GM18499 (cell line): ENCODE data around the gene CTBS.
"Not testable (repeated sequence)": the region's sequence is repeated elsewhere in the genome, so short reads cannot be mapped to it uniquely, and the experiment has no call there.

Experiments used
- ATAC-seq: cut with Tn5 transposase; IDR thresholded peaks from one replicate; pipeline ENCODE4 v1.9.1; 2021; ENCODE audit warnings: moderate number of reproducible peaks; ENCODE audit not compliant: insufficient read depth, unreplicated experiment

Gene CTBS, protein sequence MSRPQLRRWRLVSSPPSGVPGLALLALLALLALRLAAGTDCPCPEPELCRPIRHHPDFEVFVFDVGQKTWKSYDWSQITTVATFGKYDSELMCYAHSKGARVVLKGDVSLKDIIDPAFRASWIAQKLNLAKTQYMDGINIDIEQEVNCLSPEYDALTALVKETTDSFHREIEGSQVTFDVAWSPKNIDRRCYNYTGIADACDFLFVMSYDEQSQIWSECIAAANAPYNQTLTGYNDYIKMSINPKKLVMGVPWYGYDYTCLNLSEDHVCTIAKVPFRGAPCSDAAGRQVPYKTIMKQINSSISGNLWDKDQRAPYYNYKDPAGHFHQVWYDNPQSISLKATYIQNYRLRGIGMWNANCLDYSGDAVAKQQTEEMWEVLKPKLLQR

DNA sequence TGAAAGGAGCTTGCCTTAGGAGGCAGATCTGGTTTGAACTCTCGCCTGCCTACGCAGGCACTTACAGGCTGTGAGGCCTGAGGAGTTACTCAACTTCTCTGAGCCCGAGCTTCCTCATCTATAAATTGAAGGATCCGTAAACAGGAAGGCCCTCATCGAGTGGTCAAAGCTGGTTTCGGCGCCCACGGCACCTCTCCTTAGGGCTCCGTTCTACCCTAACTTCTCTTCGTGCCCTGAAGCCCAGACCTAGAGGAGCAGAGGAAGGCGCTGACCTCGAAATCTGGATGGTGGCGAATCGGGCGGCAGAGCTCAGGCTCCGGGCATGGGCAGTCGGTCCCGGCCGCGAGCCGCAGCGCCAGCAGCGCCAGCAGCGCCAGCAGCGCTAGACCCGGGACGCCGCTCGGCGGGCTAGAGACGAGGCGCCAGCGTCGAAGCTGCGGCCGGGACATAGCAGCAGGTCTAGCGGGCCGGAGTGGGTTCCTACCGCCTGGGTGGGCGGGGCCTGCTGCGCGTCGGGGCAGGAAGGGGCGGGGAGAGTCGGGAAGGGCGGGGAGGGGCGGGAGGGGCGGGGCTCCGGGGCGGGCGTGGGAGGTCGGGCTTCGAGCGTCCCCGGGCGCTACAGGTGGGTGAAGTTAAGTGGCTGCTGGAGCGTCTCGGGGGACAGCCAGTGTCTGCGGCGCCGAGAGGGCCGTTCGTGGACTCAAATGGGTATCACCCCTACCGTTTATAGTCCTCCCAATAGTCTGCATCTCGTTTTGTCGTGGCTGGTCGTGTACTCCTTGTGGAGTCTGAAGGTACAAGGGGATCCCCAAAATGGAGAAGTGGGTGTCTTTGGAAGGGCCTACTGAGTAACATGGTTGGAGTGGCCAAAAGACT lies at the start of gene CTBS:
TSS of gene CTBS (minus strand) at position 474 of the 876 bp plus-strand sequence. CDS start at position 449, 25 bp downstream.
- ATAC-seq, result peak; percentile 45

DNA sequence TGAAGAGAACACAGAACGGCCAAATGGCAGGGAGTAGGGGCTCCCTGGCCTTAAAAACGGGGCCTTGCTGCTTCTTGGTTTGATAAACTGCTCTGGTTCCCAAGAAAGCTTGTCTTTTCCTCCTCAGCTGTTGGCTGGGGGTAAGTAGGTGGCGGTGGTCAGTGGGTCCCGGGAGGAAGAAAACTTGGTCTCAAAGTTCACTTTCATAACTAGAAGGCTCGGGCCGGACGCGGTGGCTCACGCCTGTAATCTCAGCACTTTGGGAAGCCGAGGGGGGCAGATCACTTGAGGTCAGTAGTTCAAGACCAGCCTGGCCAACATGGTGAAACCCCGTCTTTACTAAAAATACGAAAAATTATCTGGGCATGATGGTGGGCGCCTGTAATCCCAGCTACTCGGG lies 47.3 kb upstream of the CTBS start:
- ATAC-seq, result no peak

DNA sequence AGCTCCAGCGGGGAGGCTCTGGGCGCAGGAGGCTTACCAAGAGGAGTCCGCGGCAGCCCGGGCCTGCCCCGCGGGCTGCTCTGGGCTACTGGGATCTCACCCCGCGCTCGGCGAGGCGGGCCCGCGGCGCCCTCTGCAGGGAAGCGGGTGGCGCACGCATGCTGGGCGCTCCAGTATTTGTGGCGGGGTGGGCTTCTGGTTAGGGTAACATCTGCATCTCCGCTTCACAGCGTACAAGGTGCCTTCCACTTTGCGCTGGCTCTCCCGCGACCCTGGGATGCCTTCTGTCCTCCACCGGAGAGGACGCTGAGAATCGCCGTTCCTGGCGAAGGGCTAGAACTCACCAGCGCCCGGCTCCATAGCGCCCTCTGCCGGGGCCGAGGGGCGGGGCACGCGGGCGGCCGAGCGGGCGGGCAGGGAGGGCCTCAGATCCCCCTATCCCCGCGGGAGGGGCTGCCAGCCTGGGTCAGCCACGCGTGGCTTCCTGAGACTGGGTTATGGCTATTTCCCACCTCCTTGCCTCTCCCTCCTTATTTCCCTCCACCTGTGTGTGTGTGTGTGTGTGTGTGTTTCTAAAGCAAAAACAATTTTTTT lies 46.6 kb upstream of the CTBS start:
- ATAC-seq, result peak; percentile 89

DNA sequence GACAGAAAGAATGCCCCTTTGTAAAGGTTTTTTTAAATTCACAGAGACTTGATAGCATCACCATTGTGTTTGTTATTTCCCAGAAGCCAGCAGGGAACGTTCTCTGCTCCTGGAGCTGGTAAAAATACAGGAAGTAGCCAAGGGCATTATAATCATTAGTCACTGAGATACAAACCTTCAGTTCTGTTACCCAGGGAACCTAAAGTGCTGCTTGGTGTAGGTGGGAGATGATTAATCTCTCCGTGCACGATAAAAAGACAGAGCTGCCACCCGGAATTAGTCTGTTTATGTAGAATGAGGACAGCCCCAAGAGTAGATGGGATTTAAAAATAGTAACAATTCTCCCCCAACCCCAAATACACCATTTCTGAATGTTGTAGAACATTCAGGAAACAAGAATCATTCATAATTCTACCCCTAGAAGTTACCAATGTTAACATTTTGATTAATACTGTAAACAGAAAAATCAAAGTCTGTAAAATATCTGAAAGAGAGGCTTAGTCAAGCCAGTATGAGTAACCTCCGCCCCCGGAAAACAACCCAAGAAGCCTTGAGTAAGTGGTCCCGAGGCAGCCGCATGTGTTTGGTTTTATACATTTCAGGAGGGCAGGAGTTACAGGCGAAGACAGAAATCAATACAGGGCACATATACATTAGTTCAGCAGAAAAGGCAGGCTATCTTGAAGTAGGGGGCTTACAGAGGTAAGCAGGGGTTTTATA lies 45.3 kb upstream of the CTBS start:
- no peak for ATAC-seq

DNA sequence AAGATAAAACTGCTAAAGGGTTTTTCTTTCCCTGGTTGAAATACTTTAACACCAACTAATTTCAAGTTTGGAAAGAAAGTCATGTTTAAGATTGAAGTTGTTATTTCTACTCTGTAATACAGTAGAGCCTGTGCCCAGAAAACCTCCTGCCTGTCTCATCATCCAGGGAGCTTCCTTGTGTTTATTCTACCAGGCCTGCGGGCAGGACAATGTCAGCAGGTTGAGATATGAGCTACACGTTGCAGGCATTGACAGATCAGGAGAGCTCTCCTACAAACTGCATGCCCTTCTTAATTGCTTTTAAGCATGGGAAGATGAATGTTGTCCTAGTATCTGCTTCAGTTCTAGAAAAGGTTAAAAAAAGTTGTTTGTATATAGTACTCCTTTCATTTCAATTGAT lies 43.1 kb upstream of the CTBS start:
- ATAC-seq, result no peak

DNA sequence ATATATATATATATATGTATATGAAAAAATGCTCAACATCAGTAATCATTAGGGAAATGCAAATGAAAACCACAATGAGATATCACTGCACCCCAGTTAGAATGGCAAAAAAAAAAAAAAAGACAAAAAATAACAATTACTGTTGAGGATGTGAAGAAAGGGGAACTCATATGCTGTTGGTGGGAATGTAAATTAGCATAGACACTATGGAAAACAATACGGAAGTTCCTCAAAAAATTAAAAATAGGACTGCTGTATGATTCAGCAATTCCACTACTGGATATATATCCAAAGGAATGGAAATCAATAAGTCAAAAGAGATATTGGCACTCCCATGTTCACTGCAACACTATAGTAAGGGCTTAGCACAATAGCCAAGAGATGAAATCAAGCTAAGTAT lies 41.5 kb upstream of the CTBS start:
- no peak for ATAC-seq

DNA sequence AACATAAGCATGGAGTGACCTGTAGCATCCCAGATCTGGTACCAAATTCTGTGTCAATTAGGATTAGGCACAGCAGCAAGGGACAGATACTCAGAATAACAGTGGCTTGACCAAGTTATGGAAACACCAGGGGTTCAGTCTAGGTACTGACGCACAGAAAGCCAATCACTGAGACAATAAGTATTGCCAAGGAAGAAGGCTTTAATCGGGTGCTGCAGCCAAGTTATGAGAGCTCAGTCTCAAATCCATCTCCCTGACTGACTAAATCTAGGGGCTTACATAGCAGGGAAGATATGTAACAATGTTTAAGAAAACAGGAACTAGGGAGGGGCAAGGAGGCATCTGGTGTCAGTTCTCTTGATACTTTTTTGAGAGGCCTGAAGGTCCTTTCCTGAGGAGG lies 39.6 kb upstream of the CTBS start:
- ATAC-seq, result no peak

DNA sequence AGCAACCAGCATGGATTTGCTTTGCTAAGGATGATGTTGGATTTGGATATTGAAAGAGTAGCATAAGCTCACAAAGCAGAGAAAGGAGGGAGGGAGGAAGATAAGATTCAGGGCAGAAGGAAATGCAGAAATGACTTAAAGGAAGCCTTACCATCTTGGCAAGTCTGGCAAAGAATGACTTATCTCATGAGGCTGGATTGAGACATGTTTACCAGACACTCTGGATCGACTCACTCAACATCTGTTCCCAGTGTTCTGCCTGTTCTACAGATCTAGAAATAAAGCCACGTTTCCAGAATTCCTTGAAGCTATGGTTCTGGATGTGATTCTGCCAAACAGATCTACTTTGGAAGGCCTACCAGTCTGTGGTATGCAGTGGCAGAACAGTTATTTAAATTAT lies 38.8 kb upstream of the CTBS start:
- no peak for ATAC-seq

DNA sequence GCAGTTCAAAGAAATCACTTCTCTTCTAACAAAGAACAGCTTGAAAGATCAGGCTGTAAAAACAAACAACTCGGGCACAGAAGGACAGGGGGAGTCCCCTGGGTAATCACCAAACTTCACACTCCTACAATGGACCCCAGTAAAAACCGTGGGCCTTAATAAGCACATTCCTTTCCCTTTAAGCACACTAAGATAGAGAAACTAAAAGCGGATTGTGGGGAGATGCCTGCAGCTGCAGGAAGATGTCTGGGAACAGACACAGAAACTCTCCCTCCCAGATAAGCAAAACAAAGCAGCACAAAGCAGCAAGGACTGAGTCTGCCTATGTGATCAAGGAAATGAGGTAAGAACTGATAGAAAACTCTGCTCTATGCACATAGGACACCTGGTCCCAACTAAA lies 37.6 kb upstream of the CTBS start:
- ATAC-seq, result no peak

DNA sequence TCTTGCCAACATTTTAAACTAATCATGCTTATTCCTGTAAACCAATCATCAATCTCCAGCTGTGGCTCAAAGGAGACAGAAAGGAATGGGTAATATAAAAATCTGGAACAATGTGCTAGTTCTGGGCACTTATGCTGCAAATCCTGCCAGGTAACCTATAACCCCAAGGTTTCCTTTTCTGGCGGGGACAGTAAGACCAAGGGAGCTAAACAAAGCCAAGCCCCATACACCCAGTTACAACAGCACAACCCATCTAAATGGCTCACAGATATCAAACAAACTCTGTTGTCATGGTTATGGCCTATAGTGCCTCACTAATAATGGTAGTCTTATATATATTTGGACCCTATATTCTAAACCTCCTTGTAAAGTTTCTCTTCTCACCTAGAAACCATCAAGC lies 36.9 kb upstream of the CTBS start:
- ATAC-seq, result no peak

DNA sequence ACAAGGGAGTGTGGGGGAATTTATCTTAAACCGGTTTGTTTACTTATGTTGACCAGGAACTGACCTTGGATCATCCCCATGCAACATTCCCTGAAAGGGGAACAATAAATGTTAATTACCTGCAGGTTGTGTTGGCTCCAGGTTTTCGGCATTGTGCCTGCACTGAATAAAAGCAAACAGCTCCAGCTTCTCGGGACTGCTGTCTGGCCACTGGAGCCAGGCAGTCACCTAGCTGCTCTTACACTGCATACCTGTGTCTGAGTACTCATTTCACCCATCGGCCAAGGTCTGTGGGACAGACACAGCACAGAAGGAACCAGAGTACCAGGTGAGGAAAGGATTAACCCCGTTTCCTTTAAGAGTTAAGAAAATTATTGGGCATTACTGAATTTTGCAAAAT lies 32.7 kb upstream of the CTBS start:
- no peak for ATAC-seq

DNA sequence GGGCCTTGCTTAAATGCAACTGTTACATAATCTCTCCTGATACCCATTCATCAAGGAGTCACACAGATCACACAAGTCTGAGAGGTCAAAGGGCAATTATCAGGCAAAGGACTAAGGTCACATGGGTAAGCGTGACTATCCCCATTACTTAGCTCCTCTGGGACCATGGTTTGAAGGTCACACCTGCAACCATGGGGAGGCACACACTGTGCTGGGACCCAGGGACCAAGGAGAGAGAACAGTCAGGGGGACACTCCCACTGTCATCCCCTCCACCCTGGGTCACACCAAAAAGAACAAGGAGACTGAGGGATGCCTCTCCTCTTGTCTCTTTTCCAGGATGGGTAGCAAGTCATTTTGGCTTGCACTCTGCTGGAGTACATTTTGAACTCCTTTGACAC lies 30.9 kb upstream of the CTBS start:
- no peak for ATAC-seq

DNA sequence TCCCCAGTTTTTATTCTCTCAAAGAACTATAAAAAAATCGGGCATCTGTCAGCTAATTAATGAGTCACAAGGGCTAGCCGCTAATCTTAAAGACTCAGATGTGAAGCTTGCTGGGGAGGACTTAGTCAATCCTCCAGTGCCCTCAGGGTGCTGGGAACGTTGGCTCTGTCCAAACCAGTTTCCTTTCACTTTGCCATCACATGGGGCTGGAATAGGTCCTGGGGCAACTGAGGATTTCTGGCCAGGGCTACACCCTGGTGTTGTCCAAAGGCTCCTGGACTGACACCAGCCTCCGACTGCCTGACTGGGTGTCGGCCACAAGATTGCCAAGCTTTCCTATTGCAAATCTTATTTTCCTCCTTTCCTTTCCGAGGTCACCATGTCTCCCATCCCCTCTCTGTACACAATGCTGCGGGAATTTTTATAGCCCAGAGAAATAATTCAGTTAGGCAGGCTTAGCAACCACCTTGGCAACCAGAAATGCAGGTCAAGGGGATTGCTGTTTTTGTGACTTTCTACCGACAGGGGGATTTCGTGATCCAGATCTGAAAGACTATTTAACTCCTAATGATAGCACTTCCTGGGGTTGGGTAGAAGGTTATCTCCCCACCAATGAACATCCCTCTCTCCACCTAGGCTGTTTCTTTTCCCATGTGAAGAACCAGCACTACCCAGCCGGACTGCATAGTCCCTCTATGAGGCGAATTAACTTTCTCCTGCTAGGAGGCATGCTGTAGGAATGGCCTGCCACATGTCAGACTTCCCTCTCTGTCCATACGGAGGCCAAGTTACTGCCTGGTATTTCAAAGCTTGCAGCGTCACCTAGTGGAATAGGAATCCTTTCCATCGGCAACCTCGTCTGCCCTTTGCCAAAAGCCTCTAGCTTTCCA lies 29.9 kb upstream of the CTBS start:
- ATAC-seq, result no peak

DNA sequence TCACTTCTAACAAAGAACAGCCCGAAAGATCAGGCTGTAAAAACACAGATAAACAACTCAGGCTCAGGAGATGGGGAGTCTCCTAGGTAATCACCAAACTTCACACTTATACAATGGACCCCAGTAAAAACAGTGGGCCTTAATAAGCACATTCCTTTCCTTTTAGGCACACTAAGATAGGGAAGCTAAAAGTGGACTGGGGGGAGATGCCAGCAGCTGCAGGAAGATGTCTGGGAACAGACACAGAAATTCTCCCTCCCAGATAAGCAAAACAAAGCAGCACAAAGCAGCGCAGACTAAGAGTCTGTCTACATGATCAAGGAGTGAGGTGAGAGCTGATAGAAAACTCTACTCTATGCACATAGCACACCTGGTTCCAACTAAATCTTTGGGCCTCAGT lies 29.0 kb upstream of the CTBS start:
- ATAC-seq, result no peak

DNA sequence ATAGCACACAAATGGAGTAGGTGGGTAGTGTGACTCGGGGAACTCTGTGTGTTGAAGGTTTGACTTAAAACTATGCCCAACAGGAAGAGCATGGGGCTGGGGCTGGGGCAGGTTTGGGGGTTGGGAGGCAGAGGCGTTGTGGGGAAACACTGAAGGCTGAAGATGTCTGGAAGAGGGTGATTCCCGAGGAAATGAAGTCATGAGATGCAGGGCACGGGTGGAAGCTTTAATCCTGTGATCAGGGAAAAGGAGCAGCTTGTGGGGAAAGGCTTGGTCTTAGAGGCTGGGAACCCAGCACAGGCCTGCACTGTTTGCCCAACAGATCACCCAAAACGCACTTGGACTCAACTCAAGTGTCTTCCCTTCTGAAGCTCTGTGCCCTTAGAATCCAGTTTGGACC lies 26.6 kb upstream of the CTBS start:
- ATAC-seq, result no peak

DNA sequence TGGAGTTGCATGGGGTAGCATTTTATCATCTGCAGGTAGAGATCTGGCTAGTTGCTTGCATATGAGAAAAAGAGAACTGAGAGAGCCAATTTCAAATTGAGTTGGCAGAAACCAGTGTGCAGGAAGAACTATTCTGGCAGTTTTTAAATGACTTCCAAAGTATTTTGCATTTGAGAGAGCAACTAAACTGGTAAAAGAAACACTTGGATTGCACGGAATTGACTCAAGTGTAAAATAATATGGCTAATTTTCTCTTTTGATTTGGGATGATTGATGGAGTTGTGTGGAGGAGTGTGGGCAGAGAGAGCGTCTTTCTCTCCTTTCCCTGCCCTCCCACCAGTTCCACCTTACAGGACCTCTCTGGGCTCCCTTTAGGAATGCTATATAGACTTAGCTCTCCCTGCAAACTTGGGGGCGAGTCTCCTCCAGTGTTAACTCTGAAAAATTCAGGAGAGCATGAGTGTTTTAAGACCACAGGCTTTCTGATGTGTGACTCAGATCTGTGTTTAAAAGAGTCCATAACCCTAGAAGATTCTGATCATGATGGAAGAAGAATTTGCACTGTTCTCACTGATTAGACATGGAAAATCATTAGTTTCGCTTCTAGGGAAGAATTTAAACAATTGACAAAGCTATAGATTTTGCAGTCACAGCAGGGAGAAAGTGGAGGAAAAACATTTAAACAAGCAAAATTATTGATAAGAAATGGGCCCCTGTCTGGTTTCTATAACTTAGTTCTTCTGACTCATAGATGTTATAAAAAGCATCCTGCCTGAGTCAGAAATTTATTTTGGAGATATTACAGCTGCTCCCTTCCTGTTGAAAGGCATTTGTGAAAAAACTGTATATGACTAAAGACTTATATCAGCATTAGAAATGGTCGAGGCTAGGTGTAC lies 24.9 kb upstream of the CTBS start:
- peak; percentile 71 for ATAC-seq

DNA sequence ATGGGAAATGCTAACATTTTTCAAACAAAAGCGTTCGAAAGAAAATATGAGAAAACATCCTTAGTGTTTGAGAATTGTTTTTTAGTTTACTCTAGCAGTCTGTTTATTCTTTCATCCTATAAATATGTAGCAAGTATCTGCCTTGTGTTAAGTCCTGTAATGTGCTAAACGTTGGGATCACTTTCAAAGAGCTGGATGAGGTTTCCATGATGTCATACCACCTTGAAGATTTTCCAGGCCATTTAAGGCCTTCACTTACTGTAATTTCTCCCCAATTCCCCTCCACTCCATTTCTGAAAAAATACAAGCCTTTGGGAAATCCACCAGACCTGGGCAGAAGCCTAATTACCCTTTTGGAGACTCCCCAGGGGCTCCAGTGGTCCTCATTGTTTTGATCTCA lies 24.2 kb upstream of the CTBS start:
- peak; percentile 1 for ATAC-seq

DNA sequence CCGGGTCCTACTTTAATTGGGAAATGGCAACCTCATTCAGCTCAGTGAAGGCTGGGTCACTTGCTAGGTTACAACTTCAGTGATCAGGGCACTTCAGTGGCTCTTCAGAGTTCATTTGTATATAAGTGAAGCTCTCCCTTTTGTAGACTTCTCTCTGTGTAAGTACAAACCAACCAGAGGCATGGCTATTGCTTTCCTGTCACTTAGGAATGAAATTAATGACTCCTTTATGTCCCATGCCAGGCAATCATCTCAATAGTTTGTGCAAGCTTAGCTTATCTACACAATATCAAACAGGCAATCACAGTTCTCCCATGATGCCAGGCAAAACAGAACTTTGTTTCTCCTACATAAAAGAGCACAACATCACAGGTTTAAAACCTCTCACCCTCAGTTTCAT lies 22.8 kb upstream of the CTBS start:
- no peak for ATAC-seq

DNA sequence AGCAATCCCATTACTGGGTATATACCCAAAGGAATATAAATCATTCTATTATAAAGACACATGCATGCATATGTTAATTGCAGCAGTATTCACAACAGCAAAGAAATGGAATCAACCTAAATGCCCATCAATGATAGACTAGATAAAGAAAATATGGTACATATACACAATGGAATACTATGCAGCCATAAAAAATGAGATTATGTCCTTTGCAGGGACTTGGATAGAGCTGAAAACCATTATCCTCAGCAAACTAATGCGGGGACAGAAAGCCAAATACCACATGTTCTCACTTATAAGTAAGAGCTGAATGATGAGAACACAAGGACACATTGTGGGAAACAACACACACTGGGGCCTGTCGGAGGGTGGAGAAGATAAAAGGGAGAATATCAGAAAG lies 20.7 kb upstream of the CTBS start:
- not testable (repeated sequence) for ATAC-seq
